Measurements from ENCODE around the gene P2RX4. TPM values are rescaled to one million over a fixed set of nuclear protein-coding genes. Genes with fewer than 3 reads are reported as not detected.
A peak's percentile ranks its signal among the peaks of the same experiment; 100 is the strongest.
"Not testable (repeated sequence)": the region's sequence is repeated elsewhere in the genome, so short reads cannot be mapped to it uniquely, and the experiment has no call there.

The P2RX4 gene, protein sequence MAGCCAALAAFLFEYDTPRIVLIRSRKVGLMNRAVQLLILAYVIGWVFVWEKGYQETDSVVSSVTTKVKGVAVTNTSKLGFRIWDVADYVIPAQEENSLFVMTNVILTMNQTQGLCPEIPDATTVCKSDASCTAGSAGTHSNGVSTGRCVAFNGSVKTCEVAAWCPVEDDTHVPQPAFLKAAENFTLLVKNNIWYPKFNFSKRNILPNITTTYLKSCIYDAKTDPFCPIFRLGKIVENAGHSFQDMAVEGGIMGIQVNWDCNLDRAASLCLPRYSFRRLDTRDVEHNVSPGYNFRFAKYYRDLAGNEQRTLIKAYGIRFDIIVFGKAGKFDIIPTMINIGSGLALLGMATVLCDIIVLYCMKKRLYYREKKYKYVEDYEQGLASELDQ
- 14.7 to 23.3 TPM (median 20.7 TPM) in 3 replicates for total RNA-seq
- long read RNA-seq, transcript P2RX4-202 (12 exons, 2,032 nt): major isoform, 39 of 50 reads
- long read RNA-seq, partial matches to known transcripts: 2 of 50 reads
- long read RNA-seq, other reads (novel, unspliced or antisense): 6 of 50 reads

DNA sequence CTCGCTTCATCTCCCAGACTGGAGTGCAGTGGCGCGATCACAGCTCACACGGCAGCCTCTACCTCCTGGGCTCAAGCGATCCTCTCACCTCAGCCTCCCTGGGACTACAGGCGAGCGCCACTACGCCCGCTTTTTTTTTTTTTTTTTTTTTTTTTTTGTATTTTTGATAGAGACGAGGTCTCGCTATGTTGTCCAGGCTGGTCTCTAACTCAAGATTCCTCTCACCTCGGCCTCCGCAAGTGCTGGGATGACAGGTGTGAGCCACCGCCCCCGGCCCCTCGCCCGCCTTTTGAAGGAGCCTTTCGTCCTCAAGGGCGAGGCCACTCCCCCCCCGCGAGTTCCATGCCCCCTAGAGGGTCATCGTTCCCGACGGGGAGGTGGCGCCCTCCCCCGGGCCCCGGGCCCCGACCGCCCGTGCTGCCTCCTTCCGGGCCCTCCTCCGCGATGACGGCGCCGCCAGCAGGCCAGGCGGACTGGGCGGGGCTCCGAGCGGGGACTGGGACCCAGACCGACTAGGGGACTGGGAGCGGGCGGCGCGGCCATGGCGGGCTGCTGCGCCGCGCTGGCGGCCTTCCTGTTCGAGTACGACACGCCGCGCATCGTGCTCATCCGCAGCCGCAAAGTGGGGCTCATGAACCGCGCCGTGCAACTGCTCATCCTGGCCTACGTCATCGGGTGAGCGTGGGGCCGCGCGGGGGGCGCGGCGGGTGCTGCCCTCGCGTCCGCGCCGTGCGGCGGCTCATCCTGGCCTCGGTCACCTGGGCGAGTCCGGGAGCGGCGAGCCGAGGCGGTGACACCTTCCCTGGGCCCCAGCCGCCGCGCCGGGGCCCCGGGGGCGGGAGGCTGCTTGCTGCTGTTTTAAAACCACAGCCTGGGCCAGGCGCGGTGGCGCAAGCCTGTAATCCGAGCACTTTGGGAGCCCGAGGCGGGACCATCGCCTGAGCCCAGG lies at the start of gene P2RX4:
Gene P2RX4, plus strand, starts transcription at position 506 of the 949 bp plus-strand sequence. Its CDS starts 36 bp downstream, at position 542.
- no peak for DNase-seq (ENCODE audit: low spot score)
- Mint-ChIP-seq H3K36me3 (ENCODE audit: low read depth) (no peaks in the 10 kb centered on the region), H3K27me3 (ENCODE audit: low read depth) (no peaks in the 10 kb centered on the region)

DNA sequence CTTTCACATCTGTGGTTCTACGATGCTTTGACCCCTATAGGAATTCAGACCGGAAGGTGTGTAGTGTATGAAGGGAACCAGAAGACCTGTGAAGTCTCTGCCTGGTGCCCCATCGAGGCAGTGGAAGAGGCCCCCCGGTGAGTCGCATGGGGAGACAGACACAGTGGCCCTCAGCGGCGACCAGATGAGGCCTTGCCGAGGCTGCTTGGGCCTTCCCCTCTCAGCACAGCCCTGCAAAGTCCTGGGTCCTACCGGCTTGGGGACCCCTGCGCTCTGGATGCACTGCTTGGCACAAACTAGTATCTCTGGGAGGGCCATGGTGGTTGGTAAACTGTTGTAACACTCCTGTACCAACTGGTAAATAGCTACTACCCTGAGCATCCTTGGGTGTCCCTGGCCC lies 47.5 kb upstream of the P2RX4 start:
- Mint-ChIP-seq H3K27me3 (ENCODE audit: low read depth) (peaks cover 32% of the 10 kb centered on the region), H3K27ac (ENCODE audit: unreplicated experiment) (no peak overlapping the region), H3K4me3 (ENCODE audit: unreplicated experiment) (no peak overlapping the region), H3K9me3 (ENCODE audit: low read depth) (peaks cover 9% of the 10 kb centered on the region), H3K4me1 (ENCODE audit: low read depth) (no peaks in the 10 kb centered on the region), H3K36me3 (ENCODE audit: low read depth) (peaks cover 8% of the 10 kb centered on the region)
- no peak for DNase-seq (ENCODE audit: low spot score)
- TF ChIP-seq, protein P1, sequence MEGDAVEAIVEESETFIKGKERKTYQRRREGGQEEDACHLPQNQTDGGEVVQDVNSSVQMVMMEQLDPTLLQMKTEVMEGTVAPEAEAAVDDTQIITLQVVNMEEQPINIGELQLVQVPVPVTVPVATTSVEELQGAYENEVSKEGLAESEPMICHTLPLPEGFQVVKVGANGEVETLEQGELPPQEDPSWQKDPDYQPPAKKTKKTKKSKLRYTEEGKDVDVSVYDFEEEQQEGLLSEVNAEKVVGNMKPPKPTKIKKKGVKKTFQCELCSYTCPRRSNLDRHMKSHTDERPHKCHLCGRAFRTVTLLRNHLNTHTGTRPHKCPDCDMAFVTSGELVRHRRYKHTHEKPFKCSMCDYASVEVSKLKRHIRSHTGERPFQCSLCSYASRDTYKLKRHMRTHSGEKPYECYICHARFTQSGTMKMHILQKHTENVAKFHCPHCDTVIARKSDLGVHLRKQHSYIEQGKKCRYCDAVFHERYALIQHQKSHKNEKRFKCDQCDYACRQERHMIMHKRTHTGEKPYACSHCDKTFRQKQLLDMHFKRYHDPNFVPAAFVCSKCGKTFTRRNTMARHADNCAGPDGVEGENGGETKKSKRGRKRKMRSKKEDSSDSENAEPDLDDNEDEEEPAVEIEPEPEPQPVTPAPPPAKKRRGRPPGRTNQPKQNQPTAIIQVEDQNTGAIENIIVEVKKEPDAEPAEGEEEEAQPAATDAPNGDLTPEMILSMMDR (IDR thresholded peaks at IDR 0.05): no peak

More for the DNA sequence above, at the start of gene P2RX4:
- no peaks in the 10 kb centered on the region for H3K9me3 Mint-ChIP-seq (ENCODE audit: low read depth)
- TF ChIP-seq, protein P1 (IDR thresholded peaks at IDR 0.05): peak; percentile 69
- peaks cover 23% of the 10 kb centered on the region for H3K4me1 Mint-ChIP-seq (ENCODE audit: low read depth)
- H3K4me3 Mint-ChIP-seq (ENCODE audit: unreplicated experiment): peak within 1 kb of the TSS; percentile 74
- peak within 1 kb of the TSS; percentile 81 for H3K27ac Mint-ChIP-seq (ENCODE audit: unreplicated experiment)

DNA sequence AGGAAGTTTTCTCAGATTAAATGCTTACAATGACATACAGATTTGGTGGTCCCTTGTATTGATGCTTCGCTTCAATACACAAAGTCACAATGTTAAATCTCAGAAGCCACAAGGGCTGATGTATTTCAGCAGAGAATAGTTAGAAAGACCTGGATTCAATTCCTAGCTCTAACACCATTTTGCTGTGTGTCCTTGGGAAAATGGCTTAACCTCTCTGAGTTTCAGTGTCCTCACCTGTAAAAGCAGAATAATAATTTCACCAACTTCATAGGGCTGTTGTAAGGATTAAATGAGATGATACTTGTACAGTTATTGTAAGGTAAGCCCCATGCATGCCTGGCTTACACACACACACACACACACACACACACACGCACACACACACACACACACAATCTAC lies 46.9 kb upstream of the P2RX4 start:
- H3K27me3 Mint-ChIP-seq (ENCODE audit: low read depth): peaks cover 29% of the 10 kb centered on the region

DNA sequence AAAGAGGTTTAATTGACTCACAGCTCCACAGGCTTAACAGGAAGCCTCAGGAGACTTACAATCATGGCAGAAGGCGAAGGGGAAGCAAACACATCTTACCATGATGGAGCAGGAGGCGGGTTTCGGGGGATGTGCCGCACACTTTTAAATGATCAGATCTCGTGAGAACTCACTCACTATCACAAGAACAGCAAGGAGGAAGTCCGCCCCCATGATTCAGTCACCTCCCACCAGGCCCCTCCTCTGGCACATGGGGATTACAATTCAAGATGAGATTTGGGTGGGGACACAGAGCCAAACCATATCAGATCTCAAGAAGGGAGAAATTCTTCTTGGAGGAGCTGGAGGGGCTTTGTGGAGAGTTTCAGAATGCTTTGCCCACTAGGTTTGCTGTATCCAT lies 45.1 kb upstream of the P2RX4 start:
- H3K4me3 Mint-ChIP-seq (ENCODE audit: unreplicated experiment); H3K9me3 Mint-ChIP-seq (ENCODE audit: low read depth); DNase-seq (ENCODE audit: low spot score); H3K27ac Mint-ChIP-seq (ENCODE audit: unreplicated experiment); H3K36me3 Mint-ChIP-seq (ENCODE audit: low read depth); H3K4me1 Mint-ChIP-seq (ENCODE audit: low read depth): not testable (repeated sequence)
- peaks cover 21% of the 10 kb centered on the region for H3K27me3 Mint-ChIP-seq (ENCODE audit: low read depth)

More for the DNA sequence above, 46.9 kb upstream of the P2RX4 start:
- Mint-ChIP-seq H3K27ac (ENCODE audit: unreplicated experiment) (no peak overlapping the region), H3K36me3 (ENCODE audit: low read depth) (peaks cover 7% of the 10 kb centered on the region), H3K4me3 (ENCODE audit: unreplicated experiment) (no peak overlapping the region), H3K9me3 (ENCODE audit: low read depth) (peaks cover 8% of the 10 kb centered on the region), H3K4me1 (ENCODE audit: low read depth) (no peaks in the 10 kb centered on the region)
- DNase-seq (ENCODE audit: low spot score): no peak
- TF ChIP-seq, protein P1 (IDR thresholded peaks at IDR 0.05): no peak

DNA sequence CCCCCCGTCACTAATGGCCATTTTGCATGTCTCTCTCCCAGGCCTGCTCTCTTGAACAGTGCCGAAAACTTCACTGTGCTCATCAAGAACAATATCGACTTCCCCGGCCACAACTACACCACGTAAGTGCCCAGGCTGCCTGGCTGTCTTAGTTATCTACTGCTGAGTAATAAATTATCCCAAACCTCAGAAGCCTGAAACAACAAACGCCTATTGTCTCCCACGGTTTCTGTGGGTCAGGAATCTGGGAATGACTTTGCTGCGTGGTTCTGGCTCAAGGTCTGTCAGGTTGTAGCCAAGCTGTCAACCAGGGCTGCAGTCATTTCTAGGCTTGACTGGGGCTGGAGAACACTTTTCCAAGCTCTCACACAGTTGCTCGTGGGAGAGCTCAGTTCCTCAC lies 44.6 kb upstream of the P2RX4 start:
- Mint-ChIP-seq H3K4me3 (ENCODE audit: unreplicated experiment) (no peak overlapping the region), H3K36me3 (ENCODE audit: low read depth) (no peaks in the 10 kb centered on the region), H3K9me3 (ENCODE audit: low read depth) (no peaks in the 10 kb centered on the region), H3K27me3 (ENCODE audit: low read depth) (peaks cover 18% of the 10 kb centered on the region), H3K27ac (ENCODE audit: unreplicated experiment) (no peak overlapping the region), H3K4me1 (ENCODE audit: low read depth) (no peaks in the 10 kb centered on the region)
- TF ChIP-seq, protein P1 (IDR thresholded peaks at IDR 0.05): no peak
- DNase-seq (ENCODE audit: low spot score): no peak
